Activated effector memory CD4-positive, alpha-beta T cell treated with Interleukin-2 at 50 U/mL for 16 hours (primary cell): Measurements from ENCODE around the gene LMBRD1.
"Not testable (repeated sequence)": the region's sequence is repeated elsewhere in the genome, so short reads cannot be mapped to it uniquely, and the experiment has no call there.

Experiments used
- DNase-seq: peaks from one replicate; pipeline ENCODE4 v3.0.0-alpha.2; 2020

The LMBRD1 gene

GRCh38 chr6:69796073-69796641 is 653 bp downstream of the LMBRD1 start:
- no peak for DNase-seq

- DNase-seq, result no peak
Observed at GRCh38 chr6:69795469-69796072, 1.2 kb downstream of the LMBRD1 start.

DNA sequence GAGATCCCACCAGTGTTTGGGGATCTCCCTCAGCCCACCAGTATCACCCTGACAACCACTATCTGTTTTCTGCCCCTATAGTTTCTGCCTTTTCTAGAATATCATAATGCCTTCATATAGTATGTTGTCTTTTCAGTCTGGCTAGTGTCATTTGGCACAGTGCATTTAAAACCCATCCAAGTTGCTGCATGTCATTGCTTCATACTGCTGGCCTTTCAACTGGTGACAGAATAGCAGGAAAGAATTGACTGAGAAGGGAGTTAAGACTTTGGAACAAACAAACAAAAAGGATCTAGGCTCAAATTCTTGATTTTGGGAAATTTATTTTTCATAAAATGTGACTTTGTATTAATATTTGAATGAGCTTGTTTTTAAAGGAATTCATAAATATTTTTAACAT is 4.5 kb downstream of the LMBRD1 start:
- DNase-seq, result no peak

DNA sequence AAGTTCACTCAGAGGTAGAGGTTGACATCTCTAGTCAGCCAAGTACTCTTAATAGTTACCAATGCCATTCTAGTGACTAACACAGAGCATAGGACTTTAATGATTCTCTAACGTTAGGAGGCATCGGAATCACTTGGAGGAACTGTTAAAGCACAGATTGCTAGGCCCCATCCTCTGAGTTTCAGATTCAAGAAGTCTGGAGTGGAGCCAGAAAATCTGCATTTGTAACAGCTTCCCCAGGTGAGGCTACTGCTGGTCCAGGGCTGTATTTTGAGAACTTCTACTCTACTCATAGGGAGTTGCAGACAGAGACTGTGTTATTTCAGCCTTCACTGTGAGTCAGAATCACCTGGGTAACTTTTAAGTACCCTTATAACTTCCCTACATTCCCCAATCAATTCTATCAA is 5.7 kb downstream of the LMBRD1 start:
- DNase-seq, result no peak

- DNase-seq, result no peak
Observed at GRCh38 chr6:69790629-69791028, 6.2 kb downstream of the LMBRD1 start.

DNA sequence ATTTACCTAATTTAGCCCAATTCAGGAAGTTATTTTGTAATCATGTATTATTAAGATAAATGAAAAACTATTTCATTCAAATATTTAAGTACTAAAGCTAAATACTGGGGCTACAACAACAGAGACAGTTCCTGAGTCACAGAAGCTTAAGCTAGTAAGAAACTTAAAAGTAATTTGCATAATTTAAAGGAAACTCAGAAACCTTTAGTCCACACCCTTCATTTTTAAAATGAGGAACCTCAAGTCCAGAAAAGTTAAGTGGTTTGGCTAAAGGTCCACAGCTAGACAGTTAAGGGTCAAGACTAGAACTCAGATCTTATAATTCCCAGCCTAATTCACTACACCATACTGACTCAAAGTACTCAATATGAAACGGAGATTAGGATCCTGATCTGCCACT is 7.2 kb downstream of the LMBRD1 start:
- no peak for DNase-seq

- DNase-seq, result not testable (repeated sequence)
Observed at GRCh38 chr6:69787436-69787835, 9.4 kb downstream of the LMBRD1 start.

DNA sequence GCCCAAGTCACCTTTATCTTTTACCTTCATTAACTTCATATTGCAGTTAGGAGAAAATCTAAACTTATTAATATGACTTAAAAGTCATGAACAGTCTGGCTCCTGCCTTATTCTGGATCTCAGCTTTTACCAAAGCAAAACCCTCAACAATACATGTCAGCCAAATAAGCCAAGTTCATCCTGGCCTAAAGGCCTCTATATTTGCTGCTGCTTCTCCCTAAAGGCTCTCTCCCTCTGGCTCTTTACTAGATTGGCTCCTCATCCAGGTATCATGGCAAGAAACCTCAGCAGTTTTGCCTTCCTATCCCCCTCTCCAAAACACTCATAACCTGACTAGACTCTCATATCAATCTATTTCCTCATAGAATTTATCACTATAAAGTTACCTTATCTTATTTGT is 11.1 kb downstream of the LMBRD1 start:
- no peak for DNase-seq

- DNase-seq, result no peak
Observed at GRCh38 chr6:69784595-69785377, 12.0 kb downstream of the LMBRD1 start.

GRCh38 chr6:69783108-69783507 is 13.7 kb downstream of the LMBRD1 start:
- DNase-seq, result no peak

GRCh38 chr6:69780585-69781178 is 16.1 kb downstream of the LMBRD1 start:
- DNase-seq, result no peak

DNA sequence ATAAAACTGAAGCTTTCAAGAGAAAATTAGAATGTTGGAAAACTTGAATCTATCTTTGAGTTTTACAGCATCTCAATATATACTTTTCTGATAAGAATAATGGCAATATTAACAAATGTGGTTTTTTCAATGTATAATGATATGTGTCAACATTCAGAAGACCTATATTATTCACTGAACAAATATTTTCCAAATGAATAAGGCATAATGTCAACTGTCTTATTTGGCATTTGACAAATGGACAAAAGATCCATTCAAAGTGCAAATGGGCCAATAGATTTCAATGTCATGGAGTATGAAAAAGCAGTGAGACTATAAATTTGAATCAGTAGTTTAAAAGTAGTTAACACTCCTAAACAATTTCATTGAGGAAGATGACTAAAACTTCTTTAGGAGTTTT is 20.9 kb downstream of the LMBRD1 start:
- no peak for DNase-seq

GRCh38 chr6:69775585-69775849 is 21.3 kb downstream of the LMBRD1 start:
- DNase-seq, result no peak

DNA sequence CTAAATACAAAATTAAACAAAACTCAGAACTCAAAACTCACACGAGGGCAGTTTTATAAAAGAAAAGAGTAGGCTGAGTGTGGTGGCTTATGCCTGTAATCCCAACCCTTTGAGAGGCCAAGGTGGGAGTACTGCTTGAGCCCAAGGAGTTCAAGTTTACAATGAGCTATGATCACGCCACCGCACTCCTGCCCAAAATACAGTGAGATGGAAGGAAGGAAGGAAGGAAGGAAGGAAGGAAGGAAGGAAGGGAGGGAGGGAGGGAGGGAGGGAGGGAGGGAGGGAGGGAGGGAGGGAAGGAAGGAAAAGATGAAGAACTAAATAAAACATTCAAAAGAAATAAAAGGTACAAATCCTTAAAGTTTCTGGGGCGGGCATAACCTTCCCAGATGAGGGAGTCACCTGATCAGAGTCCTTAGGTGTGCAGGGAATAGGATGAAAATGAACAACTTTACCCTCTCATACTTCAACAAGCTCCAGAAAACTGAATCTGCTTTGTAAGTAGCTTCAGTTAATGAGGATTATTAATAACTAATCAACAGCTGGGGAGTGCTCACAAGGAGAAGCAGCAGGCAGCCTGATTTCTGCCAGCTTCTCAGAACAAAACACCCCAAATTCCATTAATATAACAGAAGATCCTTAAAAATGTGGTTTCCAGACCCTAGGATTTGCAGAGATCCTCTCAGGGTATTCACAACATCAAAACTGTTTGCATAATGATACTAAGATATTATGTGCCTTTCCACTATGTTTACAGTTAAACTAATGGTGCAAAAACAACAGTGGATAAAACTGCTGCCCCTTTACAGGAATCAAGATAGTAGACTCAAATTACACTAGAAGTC is 21.8 kb downstream of the LMBRD1 start:
- no peak for DNase-seq

DNA sequence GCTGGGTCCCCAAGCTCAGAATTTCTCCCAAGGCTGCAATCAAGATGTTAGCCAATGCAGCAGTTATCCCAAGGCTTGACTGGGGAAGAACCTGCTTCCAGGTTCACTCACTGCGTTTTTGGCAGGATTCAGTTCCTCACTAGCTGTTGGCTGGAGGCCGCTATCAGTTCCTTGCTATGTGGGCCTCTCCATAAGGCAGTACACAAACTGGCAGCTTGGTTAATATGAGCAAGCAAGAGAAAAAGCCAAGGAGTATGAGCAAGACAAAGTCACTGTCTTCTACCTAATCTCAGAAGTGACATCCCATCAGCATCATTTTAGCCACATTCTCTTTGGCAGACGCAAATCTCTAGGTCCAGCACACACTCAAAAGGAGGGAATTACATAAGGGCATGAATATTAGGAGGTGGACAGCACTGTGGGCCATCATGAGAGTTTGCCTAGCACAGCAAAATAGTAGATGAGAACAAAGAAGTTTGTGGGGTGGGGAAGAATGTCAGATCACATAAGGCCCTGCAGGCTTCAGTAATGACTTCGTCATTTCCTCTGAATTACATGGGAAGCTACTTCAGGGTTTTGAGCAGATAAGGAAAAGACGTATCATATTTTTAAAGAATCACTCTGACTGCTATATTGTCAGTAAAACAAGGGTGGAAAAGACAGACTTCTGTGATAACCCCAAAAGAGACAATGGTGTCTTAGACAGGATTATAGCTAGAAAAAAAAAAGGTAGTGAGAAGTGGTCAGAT is 25.5 kb downstream of the LMBRD1 start:
- no peak for DNase-seq

DNA sequence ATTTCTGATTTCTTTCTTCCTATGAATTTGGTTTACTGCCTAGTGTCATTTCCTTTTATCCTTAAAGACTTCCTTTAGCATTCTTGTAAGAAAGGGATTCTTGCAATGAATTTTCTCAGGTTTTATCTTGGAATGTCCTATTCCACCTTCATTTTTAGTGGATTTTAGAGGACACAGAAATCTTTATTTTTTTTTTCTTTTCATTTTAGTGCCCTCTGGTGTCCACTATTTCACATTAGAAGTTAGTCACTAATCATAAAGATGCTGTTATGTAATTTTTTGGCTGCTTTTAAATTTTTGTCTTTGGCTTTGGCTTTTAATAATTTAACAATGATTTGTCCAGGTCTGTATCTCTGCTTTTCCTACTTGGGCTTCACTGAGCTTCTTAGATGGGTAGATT is 28.1 kb downstream of the LMBRD1 start:
- DNase-seq, result no peak

- DNase-seq, result no peak
Observed at GRCh38 chr6:69763763-69764162, 33.0 kb downstream of the LMBRD1 start.

DNA sequence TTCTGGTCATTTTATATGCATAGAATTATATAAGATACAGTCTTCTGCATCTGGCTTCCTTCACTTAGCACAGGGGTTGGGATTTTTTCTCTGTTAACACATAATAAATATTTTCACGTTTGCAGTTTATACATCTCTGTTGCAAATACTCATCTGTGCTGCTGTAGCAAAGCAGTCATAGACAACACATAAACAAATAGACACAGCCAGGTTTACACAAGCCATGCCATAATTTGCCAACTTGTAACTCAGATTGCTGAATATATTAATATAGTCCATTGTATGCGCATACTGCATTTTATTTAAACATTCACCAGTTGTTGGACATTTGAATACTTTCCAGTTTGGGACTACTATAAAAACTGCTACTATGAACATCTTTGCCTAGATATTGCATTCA is 35.0 kb downstream of the LMBRD1 start:
- no peak for DNase-seq

- no peak for DNase-seq
Observed at GRCh38 chr6:69758214-69758613, 38.6 kb downstream of the LMBRD1 start.

- DNase-seq, result no peak
Observed at GRCh38 chr6:69756907-69757306, 39.9 kb downstream of the LMBRD1 start.

GRCh38 chr6:69756366-69756765 is 40.4 kb downstream of the LMBRD1 start:
- DNase-seq, result no peak

DNA sequence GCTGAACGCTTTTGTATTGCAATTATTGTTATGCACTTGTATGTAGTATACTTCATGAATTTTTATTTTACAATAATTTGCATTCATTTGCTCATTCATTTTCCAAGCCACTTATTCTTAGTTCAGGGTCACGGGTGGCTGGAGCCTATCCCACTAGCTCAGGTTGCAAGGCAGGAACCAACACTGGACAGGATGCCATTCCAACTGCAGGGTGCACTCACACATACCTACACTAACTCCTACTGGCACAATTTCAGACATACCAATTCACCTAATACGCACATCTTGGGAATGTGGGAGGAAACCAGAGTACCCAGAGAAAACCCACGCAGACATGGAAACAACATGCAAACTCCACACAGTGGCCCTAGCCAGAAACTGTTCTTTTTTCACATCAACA is 61.8 kb downstream of the LMBRD1 start:
- no peak for DNase-seq

DNA sequence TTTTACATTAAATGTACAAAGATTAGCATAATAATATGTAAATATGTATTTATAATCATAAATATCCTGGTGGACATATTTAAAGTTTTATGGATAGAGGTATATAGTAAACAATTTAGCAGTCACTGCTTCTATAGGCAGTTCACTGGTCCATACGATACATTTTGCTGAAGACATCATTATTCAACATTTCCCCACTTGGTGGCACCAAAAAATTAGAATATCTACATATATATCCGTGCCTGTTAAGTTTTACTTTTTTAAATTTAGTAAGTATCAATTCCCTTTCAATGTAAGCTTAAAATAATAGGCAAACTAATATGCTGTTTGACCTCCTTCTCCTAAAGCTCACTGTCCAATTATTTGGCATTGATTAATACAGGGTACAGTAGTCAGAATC is 64.2 kb downstream of the LMBRD1 start:
- no peak for DNase-seq
